MM.1S (cell line): ENCODE results near the gene RLBP1.

Experiments
- EZH2 ChIP-seq: fragments of 300-600 bp; sonication (generic); optimal IDR thresholded peaks from 2 replicates; pipeline ENCODE3; 2017; ENCODE audit warnings: low read depth, mild to moderate bottlenecking, antibody characterized with exemption, low read length, mixed read lengths
- TF ChIP-seq, protein P1 (sequence below): fragments of 300-600 bp; sonication (generic); IDR thresholded peaks from 2 replicates; pipeline ENCODE4 v1.5.1; 2016; ENCODE audit warnings: antibody characterized with exemption, low read length, mixed read lengths

- no peak for TF ChIP-seq EZH2
- TF ChIP-seq, protein P1, sequence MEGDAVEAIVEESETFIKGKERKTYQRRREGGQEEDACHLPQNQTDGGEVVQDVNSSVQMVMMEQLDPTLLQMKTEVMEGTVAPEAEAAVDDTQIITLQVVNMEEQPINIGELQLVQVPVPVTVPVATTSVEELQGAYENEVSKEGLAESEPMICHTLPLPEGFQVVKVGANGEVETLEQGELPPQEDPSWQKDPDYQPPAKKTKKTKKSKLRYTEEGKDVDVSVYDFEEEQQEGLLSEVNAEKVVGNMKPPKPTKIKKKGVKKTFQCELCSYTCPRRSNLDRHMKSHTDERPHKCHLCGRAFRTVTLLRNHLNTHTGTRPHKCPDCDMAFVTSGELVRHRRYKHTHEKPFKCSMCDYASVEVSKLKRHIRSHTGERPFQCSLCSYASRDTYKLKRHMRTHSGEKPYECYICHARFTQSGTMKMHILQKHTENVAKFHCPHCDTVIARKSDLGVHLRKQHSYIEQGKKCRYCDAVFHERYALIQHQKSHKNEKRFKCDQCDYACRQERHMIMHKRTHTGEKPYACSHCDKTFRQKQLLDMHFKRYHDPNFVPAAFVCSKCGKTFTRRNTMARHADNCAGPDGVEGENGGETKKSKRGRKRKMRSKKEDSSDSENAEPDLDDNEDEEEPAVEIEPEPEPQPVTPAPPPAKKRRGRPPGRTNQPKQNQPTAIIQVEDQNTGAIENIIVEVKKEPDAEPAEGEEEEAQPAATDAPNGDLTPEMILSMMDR = no peak
These were observed 44.3 kb downstream of the RLBP1 start for GRCh38 chr15:89177116-89177515.
